GM18526 (cell line): ENCODE measurements around the gene PRKAR2A.

Source experiments
- POLR2A ChIP-seq: IDR thresholded peaks from 3 replicates; pipeline ENCODE4 v1.6.1; 2011; ENCODE audit not compliant: insufficient read length; ENCODE audit errors: extremely low read depth

Gene PRKAR2A

DNA sequence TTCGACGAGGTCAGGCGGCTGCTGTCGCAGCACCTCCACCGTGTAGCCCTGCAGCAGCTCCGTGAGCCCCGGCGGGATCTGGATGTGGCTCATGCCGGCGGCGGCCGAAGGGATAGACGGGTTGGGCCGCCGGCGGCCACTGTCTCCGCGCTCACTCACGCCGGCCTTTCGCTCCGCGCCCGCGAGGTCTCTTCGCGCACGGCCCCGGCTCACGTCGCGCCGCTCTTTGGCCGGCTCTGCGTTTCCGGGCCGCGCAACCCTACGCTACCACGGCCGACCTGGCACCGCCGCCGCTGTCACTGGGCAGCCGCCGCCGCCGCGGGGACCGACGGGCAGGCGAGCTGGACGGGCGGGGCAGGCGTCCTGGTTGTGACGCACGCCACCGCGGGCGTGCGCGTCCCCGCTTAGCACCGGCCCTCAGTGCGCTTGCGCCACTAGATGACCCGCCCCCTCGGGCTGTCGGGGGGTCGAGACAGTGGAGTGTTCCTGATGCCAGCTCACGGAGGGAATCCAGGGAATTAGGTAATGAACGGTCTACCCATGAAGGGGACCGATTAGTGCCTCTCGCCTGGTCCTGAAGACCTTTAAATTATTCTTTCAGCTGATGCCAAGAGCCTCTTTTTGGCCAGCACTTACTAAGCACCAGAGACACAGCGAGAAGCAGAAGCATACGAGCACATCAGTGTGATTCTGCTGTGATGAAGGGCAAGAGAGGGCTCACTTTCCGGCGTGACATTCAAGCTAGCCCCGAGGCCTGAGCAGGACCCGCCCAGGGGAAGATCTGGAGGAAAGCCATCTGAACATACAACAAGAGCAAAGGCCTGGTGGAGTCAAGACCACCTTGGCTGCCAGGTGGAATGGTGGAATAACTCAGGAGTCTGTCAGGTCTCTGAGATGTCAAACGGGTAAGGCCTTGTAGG lies at the start of gene PRKAR2A:
Gene PRKAR2A (minus strand): TSS at position 371 of the 920 bp plus-strand sequence. CDS start 278 bp downstream, at position 93.
- TF ChIP-seq POLR2A: no peak

DNA sequence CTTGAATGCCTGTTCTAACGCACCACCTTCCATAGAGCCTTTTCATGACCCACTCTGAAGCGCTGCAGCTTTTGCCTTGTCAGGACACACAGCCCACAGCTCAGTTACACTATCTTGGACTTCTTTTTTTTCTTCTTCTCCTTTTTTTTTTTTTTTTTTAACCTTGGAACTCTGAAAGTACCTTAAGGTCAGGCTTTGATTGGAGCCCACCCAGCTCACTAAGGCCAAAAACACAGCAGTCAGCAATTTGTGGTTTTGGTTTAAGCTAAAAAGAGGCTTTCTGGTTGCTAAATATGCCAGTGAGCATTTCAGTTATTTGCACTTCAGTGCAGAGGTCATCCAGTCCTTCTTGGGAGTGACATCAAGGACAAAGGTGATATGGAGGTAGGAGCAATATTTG lies 49.3 kb upstream of the PRKAR2A start:
- no peak for TF ChIP-seq POLR2A

DNA sequence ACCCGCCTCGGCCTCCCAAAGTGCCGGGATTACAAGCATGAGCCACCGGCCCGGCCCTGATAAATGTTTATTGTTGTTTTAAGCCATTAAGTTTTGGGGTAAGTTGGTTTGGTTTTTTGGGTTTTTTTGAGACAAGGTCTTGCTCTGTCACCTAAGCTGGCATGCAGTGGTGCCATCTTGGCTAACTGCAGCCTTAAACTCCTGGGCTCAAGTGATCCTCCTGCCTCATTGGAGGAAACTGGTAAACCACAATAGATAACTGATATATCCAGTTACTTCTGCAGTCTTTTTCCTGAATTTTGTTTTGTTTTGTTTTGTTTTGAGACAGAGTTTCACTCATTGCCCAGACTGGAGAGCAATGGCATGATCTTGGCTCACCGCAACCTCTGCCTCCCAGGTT lies 46.8 kb upstream of the PRKAR2A start:
- TF ChIP-seq POLR2A: no peak

DNA sequence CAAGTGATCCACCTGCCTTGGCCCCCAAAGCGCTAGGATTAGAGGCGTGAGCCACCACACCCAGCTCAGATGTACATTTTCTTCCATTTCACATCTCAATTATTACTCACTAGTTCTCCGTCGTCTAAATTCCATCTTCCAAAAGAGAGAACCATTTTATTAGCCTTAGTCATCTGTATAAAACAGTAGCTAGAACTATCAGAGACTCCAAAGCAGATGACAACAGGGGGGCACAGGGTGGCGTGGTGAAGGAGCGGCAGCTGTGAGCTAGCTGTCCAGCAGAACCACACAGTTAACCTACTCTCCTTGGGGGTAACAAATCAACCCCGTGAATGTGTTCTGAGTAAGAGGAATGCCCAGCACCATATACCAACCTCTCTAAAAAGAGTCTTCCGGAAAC lies 43.9 kb upstream of the PRKAR2A start:
- no peak for TF ChIP-seq POLR2A

DNA sequence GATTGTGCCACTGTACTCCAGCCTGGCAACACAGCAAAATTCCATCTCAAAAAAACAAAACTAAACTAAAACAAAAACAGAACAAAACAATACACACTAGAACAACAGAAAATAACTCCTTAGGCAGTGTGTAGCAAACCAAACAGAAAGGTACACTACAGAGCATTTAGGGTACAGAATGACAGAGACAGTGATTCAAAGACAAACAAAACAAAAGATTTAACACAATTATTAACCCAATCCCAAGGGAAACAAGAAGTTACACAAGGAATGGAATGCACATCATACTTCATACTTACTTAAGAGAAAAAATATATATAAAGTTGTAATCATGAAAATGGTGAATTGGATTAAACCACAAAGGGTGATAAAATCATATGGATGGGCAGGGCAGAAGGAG lies 38.1 kb upstream of the PRKAR2A start:
- TF ChIP-seq POLR2A: no peak

DNA sequence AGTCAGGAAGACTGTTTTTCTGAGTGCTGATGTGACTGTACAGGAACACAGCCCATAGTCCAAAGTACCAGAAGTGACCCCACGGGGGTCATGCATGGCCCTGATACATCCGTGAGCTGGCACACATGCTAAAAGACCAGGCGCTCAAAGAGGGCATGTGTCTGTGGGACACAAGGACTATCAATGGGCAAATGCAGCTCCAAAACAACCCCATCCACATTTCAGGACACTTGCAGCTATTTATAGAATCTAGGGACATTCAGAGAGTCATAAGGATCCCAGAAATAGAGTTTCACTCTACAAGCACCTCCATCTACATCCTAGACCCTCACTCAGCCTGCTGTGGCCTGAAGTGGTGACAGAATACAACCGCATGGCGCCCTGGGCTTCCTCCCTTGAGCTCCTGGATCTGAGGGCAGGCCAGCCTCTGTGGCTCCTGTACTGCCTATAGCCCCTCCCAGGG lies 34.0 kb upstream of the PRKAR2A start:
- TF ChIP-seq POLR2A: no peak

DNA sequence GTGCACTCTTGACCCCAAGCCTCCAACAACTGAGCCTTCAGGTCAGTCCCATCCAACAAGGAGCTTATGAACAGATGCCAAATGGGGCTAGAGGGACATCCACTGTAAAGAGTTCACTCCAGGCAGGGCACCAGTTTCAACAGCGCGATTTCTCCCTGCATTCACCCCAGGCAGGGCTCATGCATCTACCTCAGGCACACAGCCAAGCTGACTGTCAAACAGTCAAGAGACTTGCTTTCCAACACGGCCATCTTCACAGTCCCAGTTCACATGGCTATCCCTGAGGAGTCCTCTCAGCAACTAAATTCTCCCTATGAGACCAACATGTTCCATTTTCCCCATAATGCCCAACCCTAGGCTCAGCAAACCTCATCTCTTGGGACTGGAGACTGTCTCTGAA lies 33.3 kb upstream of the PRKAR2A start:
- no peak for TF ChIP-seq POLR2A

DNA sequence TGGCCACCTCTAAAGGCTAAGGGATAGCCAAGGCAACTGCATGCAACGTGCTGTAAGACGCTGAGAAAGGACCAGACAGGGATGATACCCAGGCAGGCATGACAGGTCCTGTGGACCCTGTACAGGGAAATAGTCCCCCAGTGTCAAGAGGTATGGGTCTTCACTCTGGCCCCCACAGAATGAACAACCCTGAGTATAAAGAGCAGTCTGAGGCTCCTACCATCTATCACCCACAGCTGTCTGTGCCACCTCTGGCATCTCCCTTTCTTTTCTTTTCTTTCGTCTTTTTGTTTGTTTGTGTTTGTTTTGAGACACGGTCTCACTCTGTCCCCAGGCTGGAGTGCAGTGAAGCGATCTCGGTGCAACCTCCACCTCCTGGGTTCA lies 32.3 kb upstream of the PRKAR2A start:
- TF ChIP-seq POLR2A: no peak

DNA sequence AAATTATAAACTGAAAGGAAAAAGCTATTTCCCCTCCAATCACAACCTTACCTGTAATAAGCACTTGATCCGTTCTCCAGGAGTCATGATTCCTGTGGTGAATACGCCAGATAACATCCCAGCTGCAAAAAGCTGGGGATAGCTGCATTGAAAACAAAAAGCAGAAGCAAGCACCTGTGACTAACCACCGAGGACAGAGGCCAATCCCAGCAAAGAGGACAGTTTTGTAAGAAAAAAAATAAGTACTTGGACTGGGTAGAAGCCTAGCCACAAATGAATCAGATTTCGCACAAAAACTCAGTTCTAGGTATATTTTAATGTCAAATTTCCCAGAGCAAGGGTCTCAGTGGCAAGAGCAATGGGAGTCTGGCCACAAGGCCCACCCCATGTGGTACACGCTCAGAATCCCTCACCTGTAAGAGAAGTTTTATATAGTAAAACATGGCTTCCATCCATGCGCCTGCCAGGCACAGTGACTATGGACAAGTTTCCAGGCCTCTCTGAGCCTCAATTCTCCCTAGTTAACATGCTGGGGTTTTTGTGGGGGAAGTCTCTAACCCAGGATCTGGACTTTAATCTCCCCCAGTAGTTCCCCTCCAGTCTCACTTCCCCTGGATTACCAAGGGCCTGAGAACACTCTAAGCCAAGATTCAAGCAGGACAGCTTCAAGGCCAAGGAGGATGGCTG lies 31.8 kb upstream of the PRKAR2A start:
- no peak for TF ChIP-seq POLR2A

DNA sequence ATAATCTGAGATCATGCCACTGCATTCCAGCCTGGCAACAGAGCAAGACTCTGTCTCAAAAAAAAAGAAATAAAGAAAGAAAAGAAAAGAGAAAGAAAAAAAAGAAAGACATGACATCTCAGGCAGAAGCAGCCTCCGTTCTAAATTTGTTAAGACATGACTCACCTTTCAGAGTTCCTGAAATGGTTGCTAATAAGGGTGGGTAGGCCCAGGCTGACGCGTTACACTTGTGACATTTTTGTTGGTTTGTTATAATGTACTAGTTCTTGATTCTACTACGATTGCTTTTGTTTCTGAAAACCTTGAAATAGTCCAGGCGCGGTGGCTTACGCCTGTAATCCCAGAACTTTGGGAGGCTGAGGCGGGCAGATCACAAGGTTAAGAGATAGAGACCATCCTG lies 30.0 kb upstream of the PRKAR2A start:
- no peak for TF ChIP-seq POLR2A

DNA sequence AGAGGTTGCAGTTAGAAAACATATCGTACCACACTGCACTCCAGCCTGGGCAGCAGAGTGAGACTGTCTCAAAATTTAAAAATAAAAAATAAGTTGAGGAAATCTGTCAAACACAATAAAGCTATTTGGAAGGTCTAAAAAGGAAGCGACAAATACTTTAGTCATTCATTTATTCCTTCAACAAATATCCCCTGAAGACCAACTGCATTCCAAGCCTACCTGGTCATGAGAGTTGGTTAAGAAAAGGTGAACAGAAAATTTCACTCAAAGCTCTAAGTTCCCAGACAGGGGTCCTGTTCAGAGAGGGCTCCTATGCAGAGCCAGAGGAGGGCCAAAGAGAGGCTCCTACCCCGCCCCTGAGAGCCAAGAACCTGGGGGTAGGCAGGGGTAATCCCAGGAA lies 15.4 kb upstream of the PRKAR2A start:
- TF ChIP-seq POLR2A: no peak

DNA sequence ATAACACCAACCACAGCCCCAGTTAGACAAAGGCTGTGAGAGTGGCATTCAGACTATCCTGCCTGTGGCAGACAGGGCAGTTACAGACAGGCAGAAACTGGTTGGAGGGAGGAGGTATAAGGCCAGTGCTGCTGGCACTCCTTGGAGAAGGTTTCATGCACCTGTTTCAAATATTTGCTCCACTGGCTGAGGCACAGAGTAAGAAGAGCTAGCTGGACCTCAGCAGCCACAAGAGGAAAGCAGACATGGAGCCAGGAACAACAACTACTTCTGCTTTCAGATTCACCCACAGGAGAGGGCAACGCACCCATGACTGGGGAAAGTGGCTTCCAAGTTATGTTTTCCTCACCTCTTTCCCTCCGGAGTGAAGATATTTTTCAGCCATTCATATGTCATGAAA lies 11.5 kb upstream of the PRKAR2A start:
- TF ChIP-seq POLR2A: no peak

DNA sequence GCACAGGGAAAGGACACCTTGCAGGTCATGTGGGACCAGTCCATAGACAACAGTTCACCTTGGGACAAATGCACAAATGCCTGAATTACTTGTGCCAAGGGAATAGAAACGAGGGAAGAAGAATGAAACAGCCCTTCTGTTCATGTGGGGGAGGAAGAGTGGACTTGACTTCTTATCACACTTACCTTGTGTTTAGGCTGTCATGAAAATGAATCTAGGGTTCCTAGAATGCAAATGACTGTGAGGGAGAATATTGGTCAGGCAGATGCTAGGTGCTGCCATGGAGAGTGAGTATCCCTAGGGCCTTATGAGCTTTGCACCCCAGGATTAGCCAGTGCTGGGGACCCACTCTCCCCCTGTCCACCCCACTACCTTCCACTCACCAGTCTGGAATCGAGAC lies 11.0 kb upstream of the PRKAR2A start:
- TF ChIP-seq POLR2A: no peak

DNA sequence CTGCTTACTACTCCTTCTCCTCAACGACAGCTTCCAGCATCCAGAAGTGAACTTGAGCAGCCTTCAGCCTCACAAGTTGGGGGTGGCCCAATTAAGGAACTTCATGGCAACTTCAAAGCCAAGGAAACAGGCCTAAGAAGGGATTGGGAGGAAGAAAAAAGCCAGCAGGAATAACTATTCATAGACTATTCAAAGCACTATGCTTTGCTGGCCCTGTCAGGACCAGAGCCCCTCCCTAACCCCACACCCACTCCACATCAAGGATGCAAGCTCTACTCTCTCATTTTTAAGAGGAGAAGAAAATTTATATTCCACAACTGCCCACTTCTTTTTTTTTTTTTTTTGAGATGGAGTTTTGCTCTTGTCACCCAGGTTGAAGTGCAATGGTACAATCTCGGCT lies 10.0 kb upstream of the PRKAR2A start:
- no peak for TF ChIP-seq POLR2A

DNA sequence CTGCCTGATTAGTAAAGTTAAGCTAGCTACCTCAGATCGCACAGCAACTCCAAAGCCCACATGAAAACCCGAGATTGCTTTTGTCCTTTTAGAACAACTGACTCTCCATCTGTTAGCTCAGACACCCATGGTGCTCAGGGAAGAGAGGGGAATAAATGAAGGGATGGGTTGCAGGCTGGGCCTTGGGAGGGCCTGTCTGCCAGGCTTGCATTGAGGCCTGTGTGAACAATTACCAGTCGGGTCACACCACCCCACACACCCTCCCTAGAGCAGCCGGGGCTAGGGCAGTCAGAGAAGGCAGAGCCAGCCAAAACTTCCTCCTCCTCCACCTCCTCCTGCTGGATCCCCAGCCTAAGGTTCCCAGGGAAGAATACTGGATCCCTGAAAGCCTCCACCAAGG lies 8.8 kb upstream of the PRKAR2A start:
- TF ChIP-seq POLR2A: no peak

DNA sequence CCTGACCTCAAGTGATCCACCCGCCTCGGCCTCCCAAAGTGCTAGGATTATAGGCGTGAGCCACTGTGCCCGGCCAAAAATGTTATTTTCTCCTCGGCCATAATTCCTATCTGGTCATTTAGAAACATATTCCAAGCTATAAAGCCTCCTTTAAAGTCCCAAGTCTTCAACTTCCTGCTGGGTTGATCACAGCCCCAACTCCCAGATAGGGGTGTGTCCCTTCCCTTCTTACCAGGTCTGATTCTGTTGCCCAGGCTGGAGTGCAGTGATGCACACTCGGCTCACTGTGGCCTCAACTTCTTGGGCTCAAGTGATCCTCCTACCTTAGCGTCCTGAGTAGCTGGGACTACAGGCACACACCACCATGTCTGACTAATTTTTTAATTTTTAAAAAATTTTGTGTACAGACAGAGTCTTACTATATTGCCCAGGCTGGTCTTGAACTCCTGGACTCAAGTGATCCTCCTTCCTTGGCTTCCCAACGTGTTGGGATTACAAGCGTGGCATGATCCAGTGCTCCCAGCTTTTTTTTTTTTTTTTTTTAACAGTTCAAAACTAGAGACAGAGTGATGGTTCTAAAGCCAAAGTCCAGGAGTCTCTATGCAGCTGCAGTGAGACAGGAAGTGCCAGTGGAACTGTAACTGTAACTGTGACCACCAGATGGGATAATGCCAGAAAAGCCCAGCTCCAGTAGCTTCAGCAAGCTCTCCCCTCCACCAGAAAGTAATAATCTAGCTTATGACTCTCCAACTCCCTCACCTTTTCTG lies 8.2 kb upstream of the PRKAR2A start:
- TF ChIP-seq POLR2A: no peak

DNA sequence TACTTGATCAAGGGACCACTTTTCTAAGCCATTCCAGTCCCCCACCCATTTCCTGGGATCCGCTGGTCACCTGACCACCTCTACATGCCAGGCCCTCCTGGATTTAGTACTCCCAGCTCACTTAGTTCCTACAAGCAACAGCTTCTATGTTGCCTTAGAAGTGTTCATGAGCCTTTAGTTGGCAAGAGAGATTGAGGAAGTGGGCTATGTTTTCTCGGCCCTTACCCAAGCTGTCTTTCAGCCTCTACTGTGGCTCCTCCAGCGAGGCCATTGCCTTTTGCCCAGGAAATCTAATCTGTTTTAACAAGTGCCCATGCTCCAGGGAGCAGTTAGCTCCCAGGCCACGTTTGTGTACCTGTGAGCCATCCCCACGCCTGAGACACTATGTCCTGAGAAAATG lies 4.5 kb upstream of the PRKAR2A start:
- TF ChIP-seq POLR2A: no peak
